CD4-positive, alpha-beta T cell (primary cell): Measurements from ENCODE around the gene KCNH1. TPM values are rescaled to one million over a fixed set of nuclear protein-coding genes. Genes with fewer than 3 reads are reported as not detected.

Experiments used
- ATAC-seq: fragments of 200-7000 bp; cut with Tn5 transposase; one replicate; pipeline ENCODE4 v1.10.0; 2022; ENCODE audit warnings: mild to moderate bottlenecking; ENCODE audit not compliant: poor library complexity
- CTCF ChIA-PET: fragments of 350-600 bp; sonication (Branson Sonifier 250); formaldehyde crosslinking; loops from one replicate; lab custom pipeline; 2021; ENCODE audit warnings: antibody characterized with exemption, inconsistent platforms; lab: Charles Lee
- POLR2A ChIA-PET: fragments of 350-600 bp; sonication (Branson Sonifier 250); formaldehyde crosslinking; loops from one replicate; lab custom pipeline; 2021; ENCODE audit warnings: antibody characterized with exemption, inconsistent platforms; lab: Charles Lee
- DNase-seq, 14 experiments: peaks; one replicate each; pipeline ENCODE4 v3.0.0-alpha.2; 2013 to 2020; ENCODE audit warnings: mixed read lengths in 2 of 14
- H3K27ac ChIP-seq, 2 donors: one replicate each; pipeline versions ENCODE4 v1.5.1 to v1.7.0; 2013; ENCODE audit warnings: low read length in 2 of 2, low read depth in 1 of 2, mild to moderate bottlenecking in 1 of 2
- H3K27me3 ChIP-seq, 2 experiments: 1 replicate in 1 of 2; 2 replicates in 1 of 2; pipeline versions ENCODE4 v1.6.1 to v1.7.0; 2013; ENCODE audit warnings: low read length in 2 of 2, control low read depth in 1 of 2, mild to moderate bottlenecking in 1 of 2, moderate library complexity in 1 of 2; ENCODE audit not compliant: insufficient read depth in 2 of 2, control insufficient read depth in 1 of 2
- H3K36me3 ChIP-seq: one replicate; pipeline ENCODE4 v1.6.1; 2013; ENCODE audit warnings: low read length, control low read depth; ENCODE audit not compliant: insufficient read depth
- H3K4me1 ChIP-seq: one replicate; pipeline ENCODE4 v1.6.1; 2013; ENCODE audit warnings: low read length, control low read depth; ENCODE audit not compliant: insufficient read depth
- H3K4me3 ChIP-seq: one replicate; pipeline ENCODE4 v1.5.1; 2013; ENCODE audit warnings: mild to moderate bottlenecking, low read length, moderate library complexity
- H3K9me3 ChIP-seq, 2 experiments: 1 replicate in 1 of 2; 2 replicates in 1 of 2; pipeline versions ENCODE4 v1.6.1 to v1.7.0; 2013; ENCODE audit warnings: low read length in 2 of 2, mild to moderate bottlenecking in 2 of 2, control low read depth in 1 of 2, moderate library complexity in 1 of 2; ENCODE audit not compliant: control insufficient read depth in 1 of 2, insufficient read depth in 1 of 2
- H3K27ac Mint-ChIP-seq: one replicate; pipeline ENCODE4 v1.8.0; 2020; ENCODE audit warnings: mixed read lengths
- H3K27me3 Mint-ChIP-seq: one replicate; pipeline ENCODE4 v1.8.0; 2021; ENCODE audit warnings: mixed read lengths
- H3K36me3 Mint-ChIP-seq: one replicate; pipeline ENCODE4 v1.8.0; 2021; ENCODE audit warnings: low read depth, mixed read lengths
- H3K4me1 Mint-ChIP-seq: one replicate; pipeline ENCODE4 v1.8.0; 2021; ENCODE audit warnings: low read depth, mixed read lengths
- H3K4me3 Mint-ChIP-seq: one replicate; pipeline ENCODE4 v1.8.0; 2020; ENCODE audit warnings: mild to moderate bottlenecking, mixed read lengths
- H3K9me3 Mint-ChIP-seq: one replicate; pipeline ENCODE4 v1.8.0; 2020; ENCODE audit warnings: mixed read lengths
- CTCF ChIP-seq: fragments of 200-600 bp; IDR thresholded peaks from one replicate; pipeline ENCODE4 v1.8.0; 2022; ENCODE audit warnings: antibody characterized with exemption, mild to moderate bottlenecking
- intact Hi-C, 2 experiments: fragments of 100-400 bp; cut with DNase I in 1 of 2; cut with micrococcal nuclease in 1 of 2; formaldehyde crosslinking; loops; one replicate each; pipeline versions ENCODE4 v1.15.1 to v1.9.0; 2023 to 2025; cut with DNase I, micrococcal nuclease
- total RNA-seq, 174 experiments: library from RNA in 2 of 174; stranded (reverse) in 2 of 174; gene quantifications; one replicate each; pipeline ENCODE4 v1.2.3 and lab custom pipeline; 2021 to 2026

The KCNH1 gene
- total RNA-seq, 2 experiments from 2014 or later, result not detected

- CTCF ChIA-PET, result no interaction called here
- no peaks in the 10 kb centered on the region for H3K27me3 Mint-ChIP-seq
- H3K4me3 ChIP-seq, result no peak overlapping the region
- no peak for TF ChIP-seq CTCF
- H3K27me3 ChIP-seq, result no peaks in the 10 kb centered on the region
- DNase-seq (no peak), ATAC-seq (no peak)
- no peak overlapping the region for H3K27ac ChIP-seq
- H3K27ac Mint-ChIP-seq, result no peak overlapping the region
- intact Hi-C loops, result no loop called here
- H3K9me3 ChIP-seq, result no peaks in the 10 kb centered on the region
- H3K4me1 Mint-ChIP-seq, result no peaks in the 10 kb centered on the region
- H3K4me1 ChIP-seq, result no peaks in the 10 kb centered on the region
- H3K36me3 ChIP-seq, result no peaks in the 10 kb centered on the region
- no peaks in the 10 kb centered on the region for H3K36me3 Mint-ChIP-seq
- H3K9me3 Mint-ChIP-seq, result no peaks in the 10 kb centered on the region
- POLR2A ChIA-PET, result no interaction called here
- no peak overlapping the region for H3K4me3 Mint-ChIP-seq
Measured at GRCh38 chr1:210678306-210678705, 455.6 kb downstream of the KCNH1 start.

GRCh38 chr1:210677533-210677932 is 456.4 kb downstream of the KCNH1 start:
- ATAC-seq, result no peak
- H3K4me3 ChIP-seq, result no peak overlapping the region
- Mint-ChIP-seq H3K4me3 (no peak overlapping the region), H3K9me3 (no peaks in the 10 kb centered on the region), H3K27me3 (no peaks in the 10 kb centered on the region), H3K27ac (no peak overlapping the region), H3K4me1 (no peaks in the 10 kb centered on the region), H3K36me3 (no peaks in the 10 kb centered on the region)
- no peak for DNase-seq
- CTCF ChIA-PET, result no interaction called here
- POLR2A ChIA-PET, result no interaction called here
- no peak for TF ChIP-seq CTCF
- H3K9me3 ChIP-seq, result no peaks in the 10 kb centered on the region
- no peaks in the 10 kb centered on the region for H3K27me3 ChIP-seq
- H3K4me1 ChIP-seq, result no peaks in the 10 kb centered on the region
- no peaks in the 10 kb centered on the region for H3K36me3 ChIP-seq
- no peak overlapping the region for H3K27ac ChIP-seq
- intact Hi-C loops, result no loop called here

- Histone ChIP-seq H3K4me1 (no peaks in the 10 kb centered on the region), H3K4me3 (no peak overlapping the region), H3K27me3 (no peaks in the 10 kb centered on the region), H3K27ac (no peak overlapping the region), H3K9me3 (no peaks in the 10 kb centered on the region), H3K36me3 (no peaks in the 10 kb centered on the region)
- Mint-ChIP-seq H3K4me3 (no peak overlapping the region), H3K27ac (no peak overlapping the region), H3K9me3 (no peaks in the 10 kb centered on the region), H3K36me3 (no peaks in the 10 kb centered on the region), H3K27me3 (no peaks in the 10 kb centered on the region), H3K4me1 (no peaks in the 10 kb centered on the region)
- ChIA-PET POLR2A (no interaction called here), CTCF (no interaction called here)
- intact Hi-C loops, result no loop called here
- no peak for TF ChIP-seq CTCF
- no peak for ATAC-seq
- no peak for DNase-seq
Measured at GRCh38 chr1:210676539-210676938, 457.4 kb downstream of the KCNH1 start.
